HepG2 (cell line): ENCODE results near the gene TXNRD1. TPM values are rescaled to one million over a fixed set of nuclear protein-coding genes. Genes with fewer than 3 reads are reported as not detected.

Experiments used
- ATAC-seq: fragments of 200-7000 bp; cut with Tn5 transposase; 3 replicates; pipeline ENCODE4 v1.9.1; 2020; ENCODE audit warnings: mild to moderate bottlenecking, moderate library complexity
- BruUV-seq: library from RNA; stranded (reverse); fragments of 400-500 nt; replicated peaks from 2 replicates; lab custom pipeline; 2021; lab: Mats Ljungman, UMichigan
- CTCF ChIA-PET: fragments of 300-600 bp; formaldehyde crosslinking; extraction: SDS; loops from one replicate; lab custom pipeline; 2021; ENCODE audit warnings: low total read pairs, inconsistent platforms, low intra/inter-chr PET ratio; lab: Yijun Ruan, JAX
- POLR2A ChIA-PET: fragments of 350-600 bp; sonication (Branson Sonifier 250); formaldehyde crosslinking; loops from one replicate; lab custom pipeline; 2020; ENCODE audit warnings: antibody characterized with exemption, inconsistent platforms; lab: Yijun Ruan, JAX
- DNase-seq: peaks from one replicate; pipeline ENCODE4 v3.0.0-alpha.2; 2015; ENCODE audit warnings: low spot score
- FAIRE-seq: peaks from 3 replicates; lab custom pipeline; 2011; peaks lifted over from hg19 to GRCh38; lab: Jason Lieb, UNC
- H2AFZ ChIP-seq: one replicate; pipeline ENCODE4 v1.6.1; 2011; ENCODE audit warnings: low read length, inconsistent platforms
- H3K27ac ChIP-seq: fragments of 300-600 bp; 3 replicates; pipeline ENCODE4 v1.8.0; 2011; ENCODE audit warnings: mixed run types, mild to moderate bottlenecking, mixed read lengths, low read length, inconsistent platforms; ENCODE audit not compliant: insufficient read depth; ENCODE audit errors: extremely low read length
- H3K27me3 ChIP-seq, 2 experiments: fragments of 200-600 bp in 1 of 2; 2 replicates in 1 of 2; 3 replicates in 1 of 2; pipeline versions ENCODE4 v1.6.0 to v1.8.0; 2011; ENCODE audit warnings: low read length in 2 of 2, mild to moderate bottlenecking in 2 of 2, moderate library complexity in 2 of 2, inconsistent platforms in 1 of 2; ENCODE audit not compliant: insufficient read depth in 2 of 2, control insufficient read depth in 1 of 2
- H3K36me3 ChIP-seq, 2 experiments: fragments of 200-600 bp in 1 of 2; replicated peaks in 1 of 2; 2 replicates in 1 of 2; 3 replicates in 1 of 2; pipeline versions ENCODE4 v1.5.1 to v1.8.0; 2011; ENCODE audit warnings: low read length in 2 of 2, inconsistent platforms in 1 of 2; ENCODE audit not compliant: insufficient read depth in 2 of 2, control insufficient read depth in 1 of 2
- H3K4me1 ChIP-seq: 2 replicates; pipeline ENCODE4 v1.5.1; 2012; ENCODE audit warnings: low read length, inconsistent platforms; ENCODE audit not compliant: insufficient read depth
- H3K4me2 ChIP-seq: 2 replicates; pipeline ENCODE4 v1.6.0; 2011; ENCODE audit warnings: low read depth, low read length, inconsistent platforms
- H3K4me3 ChIP-seq, 3 experiments: fragments of 200-600 bp in 1 of 3; sonication (generic), shearing (Covaris generic) in 1 of 3; replicated peaks in 1 of 3; 2 replicates each; pipeline ENCODE4 v1.5.1; 2011 to 2016; ENCODE audit warnings: low read length in 3 of 3, inconsistent platforms in 2 of 3, low read depth in 2 of 3, mild to moderate bottlenecking in 2 of 3, control low read depth in 1 of 3, mixed read lengths in 1 of 3; ENCODE audit not compliant: insufficient read depth in 1 of 3
- H3K79me2 ChIP-seq: one replicate; pipeline ENCODE4 v1.6.1; 2011; ENCODE audit warnings: low read length, inconsistent platforms; ENCODE audit not compliant: insufficient read depth
- H3K9ac ChIP-seq: 2 replicates; pipeline ENCODE4 v1.6.0; 2011; ENCODE audit warnings: mild to moderate bottlenecking, low read depth, low read length, inconsistent platforms; ENCODE audit not compliant: insufficient read depth
- H3K9me3 ChIP-seq: 2 replicates; pipeline ENCODE4 v1.5.1; 2012; ENCODE audit warnings: mild to moderate bottlenecking, low read length
- H4K20me1 ChIP-seq: 2 replicates; pipeline ENCODE4 v1.6.0; 2011; ENCODE audit warnings: inconsistent platforms, mild to moderate bottlenecking, low read length, moderate library complexity; ENCODE audit not compliant: insufficient read depth
- BCL6 ChIP-seq: IDR thresholded peaks from 2 replicates; pipeline ENCODE4 v1.6.1; 2016; ENCODE audit warnings: missing genetic modification reagents, missing compliant biosample characterization
- HNF4G ChIP-seq, 2 experiments: sonication (generic) in 1 of 2; formaldehyde crosslinking in 1 of 2; IDR thresholded peaks; 2 replicates each; pipeline versions ENCODE4 v1.4.0 to v1.6.1; 2011 to 2020; ENCODE audit warnings: borderline replicate concordance in 2 of 2, low read depth in 2 of 2, mild to moderate bottlenecking in 2 of 2, low read length in 1 of 2, missing genetic modification reagents in 1 of 2, moderate library complexity in 1 of 2
- RXRB ChIP-seq: IDR thresholded peaks from 2 replicates; pipeline ENCODE4 v1.6.1; 2016; ENCODE audit warnings: borderline replicate concordance, missing genetic modification reagents, missing compliant biosample characterization
- SOX13 ChIP-seq, 3 experiments: fragments of 450-650 bp in 1 of 3; sonication (generic) in 1 of 3; formaldehyde crosslinking in 1 of 3; IDR thresholded peaks in 2 of 3; conservative IDR thresholded peaks in 1 of 3; 2 replicates each; pipeline versions ENCODE4 v1.5.0 to v1.6.1; 2016 to 2020; ENCODE audit warnings: antibody characterized with exemption in 1 of 3, mild to moderate bottlenecking in 1 of 3, missing compliant biosample characterization in 1 of 3, missing genetic modification reagents in 1 of 3, moderate library complexity in 1 of 3
- SP4 ChIP-seq: sonication (generic); formaldehyde crosslinking; IDR thresholded peaks from 2 replicates; pipeline ENCODE4 v1.8.1; 2023; ENCODE audit warnings: mild to moderate bottlenecking, missing genetic modification reagents
- ZNF232 ChIP-seq: sonication (generic); formaldehyde crosslinking; IDR thresholded peaks from 2 replicates; pipeline ENCODE4 v1.4.0; 2020; ENCODE audit warnings: missing genetic modification reagents, borderline replicate concordance
- ZNF788 ChIP-seq: sonication (generic); formaldehyde crosslinking; IDR thresholded peaks from 2 replicates; pipeline ENCODE4 v1.5.0; 2020; ENCODE audit warnings: mild to moderate bottlenecking, missing genetic modification reagents, borderline replicate concordance
- ZNF891 ChIP-seq: sonication (generic); formaldehyde crosslinking; IDR thresholded peaks from 2 replicates; pipeline ENCODE4 v1.5.0; 2020; ENCODE audit warnings: mild to moderate bottlenecking, missing genetic modification reagents
- in situ Hi-C: cut with HindIII; loops from 2 replicates; pipeline ENCODE4 v1.10.0; 2017; ENCODE audit warnings: low pct_unique_long_range_greater_than_20kb; ENCODE audit not compliant: extremely low pct_ligation_motif_present
- intact Hi-C: fragments of 100-400 bp; cut with micrococcal nuclease; formaldehyde crosslinking; loops from one replicate; pipeline ENCODE4 v1.10.0; 2022; ENCODE audit not compliant: unreplicated experiment
- polyA plus RNA-seq, 8 experiments: library from polyadenylated mRNA; depleted of rRNA in 3 of 8; stranded (reverse) in 7 of 8; unstranded in 1 of 8; fragments of >200 nt; fragmentation: Illumina TruSeq in 4 of 8; extraction: Trizol in 4 of 8; gene quantifications; 2 replicates each; pipeline versions ENCODE4 v1.2.1 to v1.2.3, GENCODE V29; 2011 to 2016; ENCODE audit warnings: low read depth in 4 of 8, missing spikeins in 1 of 8, mixed read lengths in 1 of 8; ENCODE audit not compliant: insufficient read depth in 1 of 8
- total RNA-seq, 5 experiments: library from RNA; depleted of rRNA; stranded (reverse); fragments of >200 nt; fragmentation: Illumina TruSeq; extraction: Trizol; gene quantifications; 2 replicates each; pipeline ENCODE4 v1.2.3, GENCODE V29; 2016; ENCODE audit warnings: low read depth in 1 of 5
- TF ChIP-seq, protein P1 (sequence below): sonication (generic); formaldehyde crosslinking; IDR thresholded peaks from 2 replicates; pipeline ENCODE4 v1.5.0; 2020; ENCODE audit warnings: mild to moderate bottlenecking, missing genetic modification reagents
- TF ChIP-seq, protein P2 (sequence below): sonication (generic); formaldehyde crosslinking; IDR thresholded peaks from 2 replicates; pipeline ENCODE4 v1.5.0; 2020; ENCODE audit warnings: mild to moderate bottlenecking, missing genetic modification reagents
- TF ChIP-seq, protein P3 (sequence below): sonication (generic); formaldehyde crosslinking; IDR thresholded peaks from 2 replicates; pipeline ENCODE4 v1.9.0; 2022; ENCODE audit warnings: low read depth, missing genetic modification reagents
- TF ChIP-seq, protein P4 (sequence below): sonication (generic); formaldehyde crosslinking; IDR thresholded peaks from 2 replicates; pipeline ENCODE4 v1.9.0; 2022; ENCODE audit warnings: missing genetic modification reagents, mild to moderate bottlenecking, borderline replicate concordance

Gene TXNRD1
- total and polyA plus RNA-seq, 2 of the 13 experiments (the other 11 are each of a cell fraction or from before 2014, with no cell fraction given) = 54.0 to 190 TPM

DNA sequence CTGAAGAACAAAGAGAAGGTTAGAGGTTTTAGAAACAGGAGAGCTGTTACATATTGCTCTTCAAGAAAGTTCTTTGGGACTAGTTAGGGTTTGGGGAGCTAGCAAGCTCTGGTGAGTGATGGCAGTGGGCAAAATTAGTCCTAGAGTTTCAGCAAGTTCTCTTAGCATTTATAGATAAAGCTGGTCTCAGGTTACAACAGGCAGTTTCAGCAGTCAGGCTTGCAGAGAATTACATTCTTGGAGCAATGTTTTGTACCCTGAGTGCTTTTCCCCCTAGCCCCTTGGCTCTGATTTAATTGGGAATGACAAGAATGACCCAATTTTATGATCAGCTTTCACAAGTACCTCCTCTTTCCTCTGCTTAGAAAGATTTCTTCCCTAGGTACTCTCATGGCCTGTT, 66.5 kb downstream of the TXNRD1 start:
- no TSS peak for BruUV-seq
- in situ Hi-C loops (loop anchor here (10.0 kb wide), 1 partner anchor 67 kb away; the partner anchor contains the start of gene TXNRD1), intact Hi-C loops (no loop called here)
- ATAC-seq (no peak), DNase-seq (no peak), FAIRE-seq (no peak)
- Histone ChIP-seq H2AFZ (no peak overlapping the region), H3K79me2 (peaks cover 3% of the 10 kb centered on the region), H3K9ac (no peak overlapping the region), H3K27me3 (no peaks in the 10 kb centered on the region; a peak in 1 of 5 replicates), H3K4me3 (no peak overlapping the region), H3K4me1 (peaks cover 22% of the 10 kb centered on the region), H3K36me3 (no peaks in the 10 kb centered on the region), H3K9me3 (no peaks in the 10 kb centered on the region), H4K20me1 (no peaks in the 10 kb centered on the region), H3K27ac (no peak overlapping the region), H3K4me2 (no peak overlapping the region)
- ChIA-PET CTCF (no interaction called here), POLR2A (interaction anchor here (0.8 kb wide), 1 partner anchor 11 kb away, joined by 5 read pairs; no protein-coding TSS in a partner anchor)
- TF ChIP-seq ZNF788 (CRISPR knock-in tag) = no peak
- TF ChIP-seq, protein P1, sequence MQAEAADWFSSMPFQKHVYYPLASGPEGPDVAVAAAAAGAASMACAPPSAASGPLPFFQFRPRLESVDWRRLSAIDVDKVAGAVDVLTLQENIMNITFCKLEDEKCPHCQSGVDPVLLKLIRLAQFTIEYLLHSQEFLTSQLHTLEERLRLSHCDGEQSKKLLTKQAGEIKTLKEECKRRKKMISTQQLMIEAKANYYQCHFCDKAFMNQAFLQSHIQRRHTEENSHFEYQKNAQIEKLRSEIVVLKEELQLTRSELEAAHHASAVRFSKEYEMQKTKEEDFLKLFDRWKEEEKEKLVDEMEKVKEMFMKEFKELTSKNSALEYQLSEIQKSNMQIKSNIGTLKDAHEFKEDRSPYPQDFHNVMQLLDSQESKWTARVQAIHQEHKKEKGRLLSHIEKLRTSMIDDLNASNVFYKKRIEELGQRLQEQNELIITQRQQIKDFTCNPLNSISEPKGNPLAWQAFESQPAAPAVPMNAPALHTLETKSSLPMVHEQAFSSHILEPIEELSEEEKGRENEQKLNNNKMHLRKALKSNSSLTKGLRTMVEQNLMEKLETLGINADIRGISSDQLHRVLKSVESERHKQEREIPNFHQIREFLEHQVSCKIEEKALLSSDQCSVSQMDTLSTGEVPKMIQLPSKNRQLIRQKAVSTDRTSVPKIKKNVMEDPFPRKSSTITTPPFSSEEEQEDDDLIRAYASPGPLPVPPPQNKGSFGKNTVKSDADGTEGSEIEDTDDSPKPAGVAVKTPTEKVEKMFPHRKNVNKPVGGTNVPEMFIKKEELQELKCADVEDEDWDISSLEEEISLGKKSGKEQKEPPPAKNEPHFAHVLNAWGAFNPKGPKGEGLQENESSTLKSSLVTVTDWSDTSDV (CRISPR knock-in tag) = no peak
- TF ChIP-seq, protein P2, sequence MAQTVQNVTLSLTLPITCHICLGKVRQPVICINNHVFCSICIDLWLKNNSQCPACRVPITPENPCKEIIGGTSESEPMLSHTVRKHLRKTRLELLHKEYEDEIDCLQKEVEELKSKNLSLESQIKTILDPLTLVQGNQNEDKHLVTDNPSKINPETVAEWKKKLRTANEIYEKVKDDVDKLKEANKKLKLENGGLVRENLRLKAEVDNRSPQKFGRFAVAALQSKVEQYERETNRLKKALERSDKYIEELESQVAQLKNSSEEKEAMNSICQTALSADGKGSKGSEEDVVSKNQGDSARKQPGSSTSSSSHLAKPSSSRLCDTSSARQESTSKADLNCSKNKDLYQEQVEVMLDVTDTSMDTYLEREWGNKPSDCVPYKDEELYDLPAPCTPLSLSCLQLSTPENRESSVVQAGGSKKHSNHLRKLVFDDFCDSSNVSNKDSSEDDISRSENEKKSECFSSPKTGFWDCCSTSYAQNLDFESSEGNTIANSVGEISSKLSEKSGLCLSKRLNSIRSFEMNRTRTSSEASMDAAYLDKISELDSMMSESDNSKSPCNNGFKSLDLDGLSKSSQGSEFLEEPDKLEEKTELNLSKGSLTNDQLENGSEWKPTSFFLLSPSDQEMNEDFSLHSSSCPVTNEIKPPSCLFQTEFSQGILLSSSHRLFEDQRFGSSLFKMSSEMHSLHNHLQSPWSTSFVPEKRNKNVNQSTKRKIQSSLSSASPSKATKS = no peak
- TF ChIP-seq SP4 (CRISPR knock-in tag) = no peak
- no peak for TF ChIP-seq RXRB (CRISPR knock-in tag)
- TF ChIP-seq HNF4G (IDR thresholded peaks at IDR 0.05; ENCODE audit: borderline replicate concordance, low read depth, low read length) = no peak
- no peak for TF ChIP-seq HNF4G (CRISPR knock-in tag; IDR thresholded peaks at IDR 0.05; ENCODE audit: borderline replicate concordance, low read depth)
- TF ChIP-seq ZNF891 (CRISPR knock-in tag) = no peak
- TF ChIP-seq ZNF232 (CRISPR knock-in tag) = no peak
- TF ChIP-seq BCL6 (CRISPR knock-in tag) = no peak
- TF ChIP-seq, protein P3, sequence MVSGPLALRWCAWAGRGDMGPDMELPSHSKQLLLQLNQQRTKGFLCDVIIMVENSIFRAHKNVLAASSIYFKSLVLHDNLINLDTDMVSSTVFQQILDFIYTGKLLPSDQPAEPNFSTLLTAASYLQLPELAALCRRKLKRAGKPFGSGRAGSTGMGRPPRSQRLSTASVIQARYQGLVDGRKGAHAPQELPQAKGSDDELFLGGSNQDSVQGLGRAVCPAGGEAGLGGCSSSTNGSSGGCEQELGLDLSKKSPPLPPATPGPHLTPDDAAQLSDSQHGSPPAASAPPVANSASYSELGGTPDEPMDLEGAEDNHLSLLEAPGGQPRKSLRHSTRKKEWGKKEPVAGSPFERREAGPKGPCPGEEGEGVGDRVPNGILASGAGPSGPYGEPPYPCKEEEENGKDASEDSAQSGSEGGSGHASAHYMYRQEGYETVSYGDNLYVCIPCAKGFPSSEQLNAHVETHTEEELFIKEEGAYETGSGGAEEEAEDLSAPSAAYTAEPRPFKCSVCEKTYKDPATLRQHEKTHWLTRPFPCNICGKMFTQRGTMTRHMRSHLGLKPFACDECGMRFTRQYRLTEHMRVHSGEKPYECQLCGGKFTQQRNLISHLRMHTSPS (CRISPR knock-in tag) = no peak
- TF ChIP-seq SOX13 (IDR thresholded peaks at IDR 0.05) = no peak
- no peak for TF ChIP-seq SOX13 (CRISPR knock-in tag; conservative IDR thresholded peaks at IDR 0.05 in 1 of 2, IDR thresholded peaks at IDR 0.05 in 1 of 2)
- TF ChIP-seq, protein P4, sequence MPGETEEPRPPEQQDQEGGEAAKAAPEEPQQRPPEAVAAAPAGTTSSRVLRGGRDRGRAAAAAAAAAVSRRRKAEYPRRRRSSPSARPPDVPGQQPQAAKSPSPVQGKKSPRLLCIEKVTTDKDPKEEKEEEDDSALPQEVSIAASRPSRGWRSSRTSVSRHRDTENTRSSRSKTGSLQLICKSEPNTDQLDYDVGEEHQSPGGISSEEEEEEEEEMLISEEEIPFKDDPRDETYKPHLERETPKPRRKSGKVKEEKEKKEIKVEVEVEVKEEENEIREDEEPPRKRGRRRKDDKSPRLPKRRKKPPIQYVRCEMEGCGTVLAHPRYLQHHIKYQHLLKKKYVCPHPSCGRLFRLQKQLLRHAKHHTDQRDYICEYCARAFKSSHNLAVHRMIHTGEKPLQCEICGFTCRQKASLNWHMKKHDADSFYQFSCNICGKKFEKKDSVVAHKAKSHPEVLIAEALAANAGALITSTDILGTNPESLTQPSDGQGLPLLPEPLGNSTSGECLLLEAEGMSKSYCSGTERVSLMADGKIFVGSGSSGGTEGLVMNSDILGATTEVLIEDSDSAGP (CRISPR knock-in tag) = no peak
